Measurements from ENCODE around the gene ASB3.

The ASB3 gene

GRCh38 chr2:53654396-53654795, 132.4 kb downstream of the ASB3 start:
- H3K4me1 ChIP-seq (ENCODE audit: control insufficient read depth, insufficient read depth, low read length) = no peaks in the 10 kb centered on the region
- no peaks in the 10 kb centered on the region; the same call in 1 of the 2 replicates for H3K9me3 ChIP-seq (ENCODE audit: control insufficient read depth, insufficient read depth, low read length)
- no peaks in the 10 kb centered on the region for H3K36me3 ChIP-seq (ENCODE audit: control insufficient read depth, insufficient read depth, low read length)
- no peak overlapping the region for H3K4me3 ChIP-seq (ENCODE audit: low read depth, low read length)
- H3K9ac ChIP-seq (ENCODE audit: low read depth, low read length) = no peak overlapping the region
- H3K27me3 ChIP-seq (ENCODE audit: control insufficient read depth, insufficient read depth, low read length) = no peaks in the 10 kb centered on the region
- H3K27ac ChIP-seq (ENCODE audit: low read depth, low read length) = no peak overlapping the region

GRCh38 chr2:53652131-53652530, 134.6 kb downstream of the ASB3 start:
- Histone ChIP-seq H3K36me3 (ENCODE audit: control insufficient read depth, insufficient read depth, low read length) (no peaks in the 10 kb centered on the region), H3K4me3 (ENCODE audit: low read depth, low read length) (no peak overlapping the region), H3K9ac (ENCODE audit: low read depth, low read length) (no peak overlapping the region), H3K9me3 (ENCODE audit: control insufficient read depth, insufficient read depth, low read length) (no peaks in the 10 kb centered on the region; the same call in 1 of the 2 replicates), H3K27me3 (ENCODE audit: control insufficient read depth, insufficient read depth, low read length) (no peaks in the 10 kb centered on the region), H3K27ac (ENCODE audit: low read depth, low read length) (no peak overlapping the region), H3K4me1 (ENCODE audit: control insufficient read depth, insufficient read depth, low read length) (peaks cover under 1% of the 10 kb centered on the region; the same call in 1 of the 2 replicates)

GRCh38 chr2:53646788-53647187, 140.0 kb downstream of the ASB3 start:
- Histone ChIP-seq H3K27me3 (ENCODE audit: control insufficient read depth, insufficient read depth, low read length) (no peaks in the 10 kb centered on the region), H3K36me3 (ENCODE audit: control insufficient read depth, insufficient read depth, low read length) (no peaks in the 10 kb centered on the region), H3K4me3 (ENCODE audit: low read depth, low read length) (no peak overlapping the region), H3K4me1 (ENCODE audit: control insufficient read depth, insufficient read depth, low read length) (peaks cover 12% of the 10 kb centered on the region), H3K9me3 (ENCODE audit: control insufficient read depth, insufficient read depth, low read length) (no peaks in the 10 kb centered on the region; the same call in 1 of the 2 replicates), H3K9ac (ENCODE audit: low read depth, low read length) (no peak overlapping the region), H3K27ac (ENCODE audit: low read depth, low read length) (no peak overlapping the region)

- H3K4me1 ChIP-seq (ENCODE audit: control insufficient read depth, insufficient read depth, low read length) = peaks cover 12% of the 10 kb centered on the region
- H3K36me3 ChIP-seq (ENCODE audit: control insufficient read depth, insufficient read depth, low read length) = no peaks in the 10 kb centered on the region
- no peaks in the 10 kb centered on the region for H3K9me3 ChIP-seq (ENCODE audit: control insufficient read depth, insufficient read depth, low read length)
- H3K4me3 ChIP-seq (ENCODE audit: low read depth, low read length) = no peak overlapping the region
- H3K9ac ChIP-seq (ENCODE audit: low read depth, low read length) = no peak overlapping the region
- no peak overlapping the region for H3K27ac ChIP-seq (ENCODE audit: low read depth, low read length)
- H3K27me3 ChIP-seq (ENCODE audit: control insufficient read depth, insufficient read depth, low read length) = no peaks in the 10 kb centered on the region
These were observed 145.5 kb downstream of the ASB3 start for GRCh38 chr2:53641290-53641689.

- Histone ChIP-seq H3K4me3 (ENCODE audit: low read depth, low read length) (no peak overlapping the region), H3K27me3 (ENCODE audit: control insufficient read depth, insufficient read depth, low read length) (no peaks in the 10 kb centered on the region), H3K27ac (ENCODE audit: low read depth, low read length) (no peak overlapping the region), H3K9me3 (ENCODE audit: control insufficient read depth, insufficient read depth, low read length) (no peaks in the 10 kb centered on the region), H3K4me1 (ENCODE audit: control insufficient read depth, insufficient read depth, low read length) (peaks cover 12% of the 10 kb centered on the region), H3K9ac (ENCODE audit: low read depth, low read length) (no peak overlapping the region), H3K36me3 (ENCODE audit: control insufficient read depth, insufficient read depth, low read length) (no peaks in the 10 kb centered on the region)
These were observed 146.3 kb downstream of the ASB3 start for GRCh38 chr2:53640466-53640865.

DNA sequence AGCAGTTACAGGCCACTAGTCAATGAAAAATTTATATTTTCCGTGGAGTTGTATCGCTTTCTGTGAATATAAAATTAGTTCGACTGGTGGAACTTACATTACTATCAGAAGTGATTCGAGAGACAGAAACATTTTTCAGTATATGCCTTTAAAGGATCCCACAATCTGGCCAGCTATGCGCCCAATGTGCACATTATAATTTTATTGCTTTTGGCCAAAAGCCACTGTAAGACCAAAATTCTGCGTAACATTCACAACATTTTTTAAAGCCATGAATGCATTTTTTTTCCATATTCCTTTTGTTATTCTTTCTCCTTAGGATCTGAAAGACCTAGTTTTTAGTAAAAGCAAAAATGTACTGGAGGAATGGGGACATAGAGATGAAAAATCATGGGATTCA, 150.2 kb downstream of the ASB3 start:
- no peaks in the 10 kb centered on the region for H3K9me3 ChIP-seq (ENCODE audit: control insufficient read depth, insufficient read depth, low read length)
- no peak overlapping the region for H3K4me3 ChIP-seq (ENCODE audit: low read depth, low read length)
- H3K9ac ChIP-seq (ENCODE audit: low read depth, low read length) = no peak overlapping the region

GRCh38 chr2:53636109-53636508, 150.6 kb downstream of the ASB3 start:
- Histone ChIP-seq H3K9ac (ENCODE audit: low read depth, low read length) (no peak overlapping the region), H3K36me3 (ENCODE audit: control insufficient read depth, insufficient read depth, low read length) (no peaks in the 10 kb centered on the region), H3K27me3 (ENCODE audit: control insufficient read depth, insufficient read depth, low read length) (no peaks in the 10 kb centered on the region), H3K4me1 (ENCODE audit: control insufficient read depth, insufficient read depth, low read length) (0 out of 2 replicates have a peak, but pooled peaks cover 2% of the 10 kb centered on the region), H3K4me3 (ENCODE audit: low read depth, low read length) (no peak overlapping the region), H3K9me3 (ENCODE audit: control insufficient read depth, insufficient read depth, low read length) (no peaks in the 10 kb centered on the region), H3K27ac (ENCODE audit: low read depth, low read length) (no peak overlapping the region)

More for the DNA sequence above, 150.2 kb downstream of the ASB3 start:
- H3K36me3 ChIP-seq (ENCODE audit: control insufficient read depth, insufficient read depth, low read length) = no peaks in the 10 kb centered on the region
- H3K27ac ChIP-seq (ENCODE audit: low read depth, low read length) = no peak overlapping the region
- no peaks in the 10 kb centered on the region for H3K27me3 ChIP-seq (ENCODE audit: control insufficient read depth, insufficient read depth, low read length)
- H3K4me1 ChIP-seq (ENCODE audit: control insufficient read depth, insufficient read depth, low read length) = peaks cover 6% of the 10 kb centered on the region; the same call in 1 of the 2 replicates

GRCh38 chr2:53635694-53636093, 151.1 kb downstream of the ASB3 start:
- H3K27ac ChIP-seq (ENCODE audit: low read depth, low read length) = no peak overlapping the region
- H3K4me1 ChIP-seq (ENCODE audit: control insufficient read depth, insufficient read depth, low read length) = no peaks in the 10 kb centered on the region
- H3K36me3 ChIP-seq (ENCODE audit: control insufficient read depth, insufficient read depth, low read length) = no peaks in the 10 kb centered on the region

DNA sequence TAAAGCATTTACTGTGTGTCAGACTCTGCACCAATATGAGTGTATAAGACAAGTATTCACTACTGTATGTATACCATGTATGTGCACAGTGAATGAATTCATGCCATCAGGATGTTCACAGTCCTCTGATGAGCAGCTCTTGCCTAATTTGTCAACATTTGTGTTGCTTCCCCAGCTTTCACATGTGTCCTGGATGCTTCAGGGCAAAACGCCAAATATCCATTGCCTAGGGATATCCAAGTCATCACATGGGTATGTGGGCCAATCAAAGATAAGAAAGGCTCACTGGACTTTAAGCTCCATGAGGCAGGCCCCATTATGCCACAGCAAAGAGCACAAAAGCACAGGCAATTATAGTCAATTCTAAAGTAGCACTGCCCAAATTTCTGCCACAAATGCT, 153.3 kb downstream of the ASB3 start:
- no peak overlapping the region for H3K4me3 ChIP-seq (ENCODE audit: low read depth, low read length)
- H3K27me3 ChIP-seq (ENCODE audit: control insufficient read depth, insufficient read depth, low read length) = no peaks in the 10 kb centered on the region
- no peak overlapping the region for H3K9ac ChIP-seq (ENCODE audit: low read depth, low read length)
- no peaks in the 10 kb centered on the region for H3K36me3 ChIP-seq (ENCODE audit: control insufficient read depth, insufficient read depth, low read length)
- H3K4me1 ChIP-seq (ENCODE audit: control insufficient read depth, insufficient read depth, low read length) = no peaks in the 10 kb centered on the region
- no peaks in the 10 kb centered on the region for H3K9me3 ChIP-seq (ENCODE audit: control insufficient read depth, insufficient read depth, low read length)
- H3K27ac ChIP-seq (ENCODE audit: low read depth, low read length) = no peak overlapping the region

More at GRCh38 chr2:53635694-53636093, 151.1 kb downstream of the ASB3 start:
- Histone ChIP-seq H3K9me3 (ENCODE audit: control insufficient read depth, insufficient read depth, low read length) (no peaks in the 10 kb centered on the region), H3K9ac (ENCODE audit: low read depth, low read length) (no peak overlapping the region), H3K27me3 (ENCODE audit: control insufficient read depth, insufficient read depth, low read length) (no peaks in the 10 kb centered on the region), H3K4me3 (ENCODE audit: low read depth, low read length) (no peak overlapping the region)

DNA sequence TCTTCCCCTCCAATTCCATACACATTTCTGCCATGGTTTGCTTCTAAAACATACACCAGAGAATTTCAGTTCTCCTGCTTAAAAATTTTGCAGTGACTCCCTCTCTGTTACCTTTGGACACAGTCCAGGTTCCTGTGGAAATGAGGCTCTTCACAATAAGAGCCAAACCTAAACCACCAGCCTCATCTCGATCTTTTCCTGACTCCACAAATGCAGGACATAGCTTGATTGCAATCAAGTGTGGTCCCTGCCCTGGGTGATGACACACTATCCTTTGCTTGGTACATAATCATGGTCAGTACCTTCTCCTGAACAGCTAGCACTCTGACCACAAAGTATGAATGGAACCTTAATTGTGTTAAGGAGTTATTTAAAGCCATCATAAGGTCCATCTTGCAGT, 154.0 kb downstream of the ASB3 start:
- no peaks in the 10 kb centered on the region for H3K9me3 ChIP-seq (ENCODE audit: control insufficient read depth, insufficient read depth, low read length)
- no peak overlapping the region for H3K27ac ChIP-seq (ENCODE audit: low read depth, low read length)

DNA sequence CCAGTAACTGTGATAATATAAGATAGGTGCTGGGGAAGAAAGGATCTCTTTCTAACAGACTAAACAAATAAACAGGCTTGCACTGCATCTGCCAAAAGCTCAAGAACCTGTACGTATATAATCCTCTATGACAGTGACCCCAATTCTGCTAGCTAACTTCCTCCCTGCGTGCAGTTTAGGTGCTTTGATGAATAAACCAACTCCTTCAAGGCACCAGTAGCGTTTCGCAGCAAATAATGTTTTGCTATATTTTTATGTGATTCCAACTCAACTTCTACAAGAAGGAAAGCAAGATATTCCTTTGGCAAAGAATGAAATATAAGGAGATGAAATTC, 154.7 kb downstream of the ASB3 start:
- Histone ChIP-seq H3K9me3 (ENCODE audit: control insufficient read depth, insufficient read depth, low read length) (no peaks in the 10 kb centered on the region), H3K4me1 (ENCODE audit: control insufficient read depth, insufficient read depth, low read length) (no peaks in the 10 kb centered on the region), H3K4me3 (ENCODE audit: low read depth, low read length) (no peak overlapping the region), H3K27ac (ENCODE audit: low read depth, low read length) (no peak overlapping the region), H3K36me3 (ENCODE audit: control insufficient read depth, insufficient read depth, low read length) (no peaks in the 10 kb centered on the region), H3K9ac (ENCODE audit: low read depth, low read length) (no peak overlapping the region), H3K27me3 (ENCODE audit: control insufficient read depth, insufficient read depth, low read length) (no peaks in the 10 kb centered on the region)

More for the DNA sequence above, 154.0 kb downstream of the ASB3 start:
- no peaks in the 10 kb centered on the region for H3K36me3 ChIP-seq (ENCODE audit: control insufficient read depth, insufficient read depth, low read length)
- no peak overlapping the region for H3K9ac ChIP-seq (ENCODE audit: low read depth, low read length)
- H3K27me3 ChIP-seq (ENCODE audit: control insufficient read depth, insufficient read depth, low read length) = no peaks in the 10 kb centered on the region
- no peak overlapping the region for H3K4me3 ChIP-seq (ENCODE audit: low read depth, low read length)
- no peaks in the 10 kb centered on the region for H3K4me1 ChIP-seq (ENCODE audit: control insufficient read depth, insufficient read depth, low read length)

Data from HUES48 (cell line).